Stimulated activated CD4-positive, alpha-beta T cell treated with anti-CD3 and anti-CD28 coated beads, Interleukin-15, amount 100 ng/mL, for 24 hours (primary cell): ENCODE data around the gene PHKB.
"Not testable (repeated sequence)": the region's sequence is repeated elsewhere in the genome, so short reads cannot be mapped to it uniquely, and the experiment has no call there.

Experiments used
- DNase-seq: peaks from one replicate; pipeline ENCODE4 v3.0.0-alpha.2; 2020

The PHKB gene

GRCh38 chr16:47511882-47512281 lies 50.8 kb downstream of the PHKB start:
- no peak for DNase-seq

- no peak for DNase-seq
Observed at GRCh38 chr16:47519037-47519436, 57.9 kb downstream of the PHKB start.

GRCh38 chr16:47519546-47519945 lies 58.4 kb downstream of the PHKB start:
- DNase-seq = no peak

- no peak for DNase-seq
Observed at GRCh38 chr16:47519996-47520679, 59.0 kb downstream of the PHKB start.

- DNase-seq = no peak
Observed at GRCh38 chr16:47523342-47524006, 62.3 kb downstream of the PHKB start.

GRCh38 chr16:47524007-47524405 lies 62.9 kb downstream of the PHKB start:
- no peak for DNase-seq

GRCh38 chr16:47528431-47528830 lies 67.3 kb downstream of the PHKB start:
- DNase-seq = no peak

- no peak for DNase-seq
Observed at GRCh38 chr16:47533744-47534292, 72.7 kb downstream of the PHKB start.

- DNase-seq = no peak
Observed at GRCh38 chr16:47538472-47538871, 77.3 kb downstream of the PHKB start.

GRCh38 chr16:47539707-47540670 lies 78.9 kb downstream of the PHKB start:
- DNase-seq = not testable (repeated sequence)

GRCh38 chr16:47541135-47541534 lies 80.0 kb downstream of the PHKB start:
- not testable (repeated sequence) for DNase-seq

- DNase-seq = not testable (repeated sequence)
Observed at GRCh38 chr16:47544255-47544654, 83.1 kb downstream of the PHKB start.

GRCh38 chr16:47551185-47551584 lies 90.1 kb downstream of the PHKB start:
- not testable (repeated sequence) for DNase-seq

GRCh38 chr16:47551767-47552166 lies 90.6 kb downstream of the PHKB start:
- not testable (repeated sequence) for DNase-seq

- no peak for DNase-seq
Observed at GRCh38 chr16:47553853-47554564, 92.9 kb downstream of the PHKB start.

- DNase-seq = not testable (repeated sequence)
Observed at GRCh38 chr16:47554587-47554986, 93.5 kb downstream of the PHKB start.

- DNase-seq = no peak
Observed at GRCh38 chr16:47561286-47561685, 100.2 kb downstream of the PHKB start.

- DNase-seq = no peak
Observed at GRCh38 chr16:47562366-47562765, 101.2 kb downstream of the PHKB start.

GRCh38 chr16:47565454-47565853 lies 104.3 kb downstream of the PHKB start:
- peak; percentile 14 for DNase-seq

- DNase-seq = no peak
Observed at GRCh38 chr16:47567321-47567720, 106.2 kb downstream of the PHKB start.

- no peak for DNase-seq
Observed at GRCh38 chr16:47568351-47568750, 107.2 kb downstream of the PHKB start.

GRCh38 chr16:47571049-47571448 lies 109.9 kb downstream of the PHKB start:
- no peak for DNase-seq
